SH-SY5Y (cell line): Measurements from ENCODE around the gene CHRNA4.

Source experiments
- GATA2 ChIP-seq: IDR thresholded peaks from 2 replicates; pipeline ENCODE4 v1.6.1; 2011; ENCODE audit warnings: mild to moderate bottlenecking, low read depth, low read length
- GATA3 ChIP-seq: IDR thresholded peaks from 2 replicates; pipeline ENCODE4 v1.6.1; 2011; ENCODE audit warnings: low read depth, mild to moderate bottlenecking, low read length, moderate library complexity

GRCh38 chr20:63402860-63403220 lies 41.7 kb upstream of the CHRNA4 start:
- TF ChIP-seq GATA2: no peak
- TF ChIP-seq GATA3: no peak
